ENCODE data around the gene LRMDA. TPM values are rescaled to one million over a fixed set of nuclear protein-coding genes. Genes with fewer than 3 reads are reported as not detected.

The LRMDA gene
- total and polyA plus RNA-seq, 2 of the 8 experiments (the other 6 are each of a cell fraction or from before 2014, with no cell fraction given), result 0.86 to 2.8 TPM

DNA sequence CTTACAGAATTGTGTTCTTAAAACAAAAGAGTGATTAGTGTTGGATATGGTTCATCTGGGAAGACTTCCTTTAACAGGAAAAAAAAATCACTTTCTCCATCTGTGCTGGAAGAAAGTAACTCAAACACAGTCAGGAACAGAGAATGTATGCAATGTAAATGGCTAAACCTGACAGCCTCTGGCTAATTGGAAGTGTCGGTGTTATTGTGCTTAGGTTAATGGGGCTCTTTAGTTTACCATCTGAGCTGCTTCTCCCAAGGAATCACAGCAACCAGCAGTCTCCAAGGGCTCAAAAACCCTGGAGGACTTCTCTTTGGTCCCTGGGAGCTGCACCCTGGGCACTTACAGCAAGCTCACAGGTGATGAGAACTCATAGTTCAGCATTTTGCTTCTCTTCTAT, 724.5 kb downstream of the LRMDA start:
- Histone ChIP-seq H3K27me3 (replicated peaks in 1 of 4; ENCODE audit: control insufficient read depth in 3 of 4, extremely low read depth in 1 of 4, insufficient read depth in 3 of 4, low read length in 3 of 4) (no peaks in the 10 kb centered on the region), H2BK15ac (ENCODE audit: low read length) (no peak overlapping the region), H3K9me3 (ENCODE audit: insufficient read depth in 2 of 2, low read depth in 1 of 2, low read length in 1 of 2) (peaks cover 5 to 12% of the 10 kb centered on the region in 2 experiments; a peak in 3 of 4 replicates), H2BK12ac (ENCODE audit: low read depth, low read length) (no peak overlapping the region), H4K5ac (ENCODE audit: insufficient read length, low read depth, low read length) (no peak overlapping the region), H4K8ac (ENCODE audit: extremely low read depth, insufficient read depth, low read length) (no peak overlapping the region), H3K36me3 (ENCODE audit: control insufficient read depth in 2 of 4, insufficient read depth in 4 of 4, low read length in 3 of 4) (no peaks in the 10 kb centered on the region), H3K79me2 (ENCODE audit: control insufficient read depth in 1 of 2, insufficient read depth in 2 of 2, low read length in 2 of 2) (no peaks in the 10 kb centered on the region), H3K79me1 (ENCODE audit: low read depth, low read length) (no peaks in the 10 kb centered on the region), H3K18ac (ENCODE audit: extremely low read depth, low read length) (no peak overlapping the region), H3K56ac (replicated peaks; ENCODE audit: insufficient read length, low read depth, low read length) (no peak overlapping the region), H4K91ac (replicated peaks; ENCODE audit: insufficient read length, low read length) (no peak overlapping the region), H2BK20ac (ENCODE audit: low read length) (no peak overlapping the region), H3K4ac (replicated peaks; ENCODE audit: insufficient read length, low read depth, low read length) (no peak overlapping the region), H4K20me1 (replicated peaks in 1 of 2; ENCODE audit: control insufficient read depth in 1 of 2, insufficient read depth in 2 of 2, low read length in 2 of 2) (no peaks in the 10 kb centered on the region), H2AK5ac (ENCODE audit: low read depth, low read length) (no peak overlapping the region), H3K4me3 (ENCODE audit: extremely low read depth in 1 of 4, insufficient read depth in 2 of 4, low read depth in 3 of 4, low read length in 4 of 4) (no peak overlapping the region), H3K4me2 (ENCODE audit: insufficient read depth in 1 of 2, low read depth in 2 of 2, low read length in 2 of 2) (no peak overlapping the region), H2AFZ (ENCODE audit: low read length) (no peak overlapping the region), H3K23ac (ENCODE audit: insufficient read length) (no peak overlapping the region), H3K9ac (replicated peaks in 1 of 4; ENCODE audit: extremely low read depth in 1 of 4, low read depth in 3 of 4, low read length in 3 of 4) (no peak overlapping the region), H3K4me1 (replicated peaks in 1 of 4; ENCODE audit: control insufficient read depth in 3 of 4, insufficient read depth in 4 of 4, low read length in 3 of 4) (peaks cover under 1 to 3% (median 1%) of the 10 kb centered on the region in 4 experiments; a peak in 5 of 7 replicates), H3K23me2 (ENCODE audit: low read depth, low read length) (no peaks in the 10 kb centered on the region), H2BK120ac (replicated peaks; ENCODE audit: low read depth, low read length) (no peak overlapping the region), H3K14ac (ENCODE audit: insufficient read length) (no peak overlapping the region), H2BK5ac (ENCODE audit: low read depth, low read length) (no peak overlapping the region), H3K27ac (ENCODE audit: low read depth, low read length) (no peak overlapping the region)
- ChIA-PET CTCF (ENCODE audit: partially characterized antibody) (interaction anchor here (1.0 to 1.1 kb wide), 2 partner anchors 19 to 22 kb away, joined by 3 to 4 read pairs; no protein-coding TSS in a partner anchor), POLR2A (ENCODE audit: partially characterized antibody) (interaction anchor here (0.6 kb wide), 1 partner anchor 82 kb away, joined by 3 read pairs; no protein-coding TSS in a partner anchor)
- TF ChIP-seq EZH2 (IDR thresholded peaks at IDR 0.05; ENCODE audit: low read depth, low read length, severe bottlenecking) (no peak), TBP (IDR thresholded peaks at IDR 0.05; ENCODE audit: low read depth, low read length) (no peak), JUND (IDR thresholded peaks at IDR 0.05; ENCODE audit: low read length) (no peak), POLR2AphosphoS5 (IDR thresholded peaks at IDR 0.05; ENCODE audit: low read depth, low read length) (no peak), RXRA (IDR thresholded peaks at IDR 0.05; ENCODE audit: insufficient read depth, low read depth, low read length) (no peak), KDM1A (IDR thresholded peaks at IDR 0.05; ENCODE audit: borderline replicate concordance, low read length) (no peak), SP1 (IDR thresholded peaks at IDR 0.05; ENCODE audit: low read depth, low read length) (no peak), BACH1 (IDR thresholded peaks at IDR 0.05; ENCODE audit: low read length) (no peak)
- no peak for DNase-seq (ENCODE audit: low read depth in 1 of 2, low spot score in 2 of 2)
- 95% methylated on average over 1 of the region's 1 CpG; no CpG with 5 or more reads in 1 of the 2 experiments for WGBS, 2 experiments (ENCODE audit: extremely low coverage in 1 of 2, insufficient coverage in 1 of 2, insufficient read length in 1 of 2, insufficient replicate concordance in 2 of 2, low coverage in 1 of 2, low lambda C conversion rate in 2 of 2, missing lambda C conversion rate in 1 of 2)
- FAIRE-seq, result peak; percentile 57
